ENCODE measurements around the gene ST6GAL2.

GRCh38 chr2:106890606-106891005 lies 4.6 kb upstream of the ST6GAL2 start:
- TF ChIP-seq SP1 (CRISPR knock-in tag; conservative IDR thresholded peaks at IDR 0.05) (no peak), FOXP1 (CRISPR knock-in tag; IDR thresholded peaks at IDR 0.05; ENCODE audit: borderline replicate concordance) (no peak), CTCF (IDR thresholded peaks at IDR 0.05) (no peak), USF2 (CRISPR knock-in tag; IDR thresholded peaks at IDR 0.05) (no peak), AFF4 (CRISPR knock-in tag; IDR thresholded peaks at IDR 0.05; ENCODE audit: borderline replicate concordance) (no peak), MYBL2 (CRISPR knock-in tag; IDR thresholded peaks at IDR 0.05) (no peak), ZNF232 (CRISPR knock-in tag; IDR thresholded peaks at IDR 0.05) (no peak), HMGA2 (CRISPR knock-in tag; IDR thresholded peaks at IDR 0.05) (no peak)

Measured in WTC11 (cell line).